ENCODE measurements around the gene MYO18A. TPM values are rescaled to one million over a fixed set of nuclear protein-coding genes. Genes with fewer than 3 reads are reported as not detected.

MYO18A gene
- total RNA-seq, 1 experiment from 2014 or later, result 8.4 TPM

DNA sequence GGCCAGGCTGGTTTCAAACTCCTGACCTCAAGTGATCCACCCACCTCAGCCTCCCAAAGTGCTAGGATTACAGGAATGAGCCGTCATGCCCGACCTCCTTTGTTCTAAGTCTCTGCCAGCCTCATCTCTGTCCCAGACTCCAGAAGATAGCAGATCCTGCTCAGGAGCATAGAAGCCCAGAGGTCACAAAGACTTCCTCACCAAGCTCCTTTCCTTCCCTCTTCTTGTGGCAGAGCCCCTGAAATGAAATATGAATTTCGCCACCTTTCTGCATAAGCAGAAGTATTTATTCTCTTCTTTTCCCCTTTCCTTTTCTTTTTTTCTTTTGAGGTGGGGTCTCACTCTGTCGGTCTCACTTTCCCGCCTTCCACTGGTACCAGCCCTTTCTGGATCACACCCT, 148.7 kb downstream of the MYO18A start:
- DNase-seq (ENCODE audit: low spot score), result no peak

DNA sequence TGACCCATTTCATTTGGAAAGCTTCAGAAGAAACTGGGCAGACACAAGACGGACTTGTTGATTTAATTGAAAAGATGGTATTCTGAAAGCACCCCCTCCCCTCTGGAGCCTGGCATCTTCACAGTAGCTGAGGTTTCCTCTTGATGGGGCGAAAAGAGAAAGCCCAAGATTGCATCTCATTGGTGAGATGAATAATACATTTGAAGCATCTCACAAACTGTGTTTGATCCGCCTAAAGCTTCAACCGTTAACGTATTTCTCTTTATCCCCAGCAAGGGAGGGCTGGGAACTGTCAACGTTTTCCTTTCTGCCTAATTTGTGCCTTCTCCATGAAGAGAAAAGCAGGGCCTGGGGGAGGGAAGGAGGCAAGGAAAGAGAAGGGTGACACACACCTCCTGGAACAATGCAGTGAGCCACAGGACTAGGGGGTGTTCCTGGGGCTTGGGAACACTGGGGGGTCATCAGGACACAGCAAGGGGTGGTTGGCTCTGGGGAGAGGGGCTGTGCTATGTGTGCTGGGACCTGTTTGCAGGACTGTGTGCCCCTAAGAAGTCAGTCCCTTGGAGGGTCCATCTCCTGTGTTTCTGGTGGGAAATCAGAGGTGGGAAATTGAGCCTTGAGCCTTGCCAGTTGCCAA, 155.8 kb downstream of the MYO18A start:
- DNase-seq (ENCODE audit: low spot score), result no peak

DNA sequence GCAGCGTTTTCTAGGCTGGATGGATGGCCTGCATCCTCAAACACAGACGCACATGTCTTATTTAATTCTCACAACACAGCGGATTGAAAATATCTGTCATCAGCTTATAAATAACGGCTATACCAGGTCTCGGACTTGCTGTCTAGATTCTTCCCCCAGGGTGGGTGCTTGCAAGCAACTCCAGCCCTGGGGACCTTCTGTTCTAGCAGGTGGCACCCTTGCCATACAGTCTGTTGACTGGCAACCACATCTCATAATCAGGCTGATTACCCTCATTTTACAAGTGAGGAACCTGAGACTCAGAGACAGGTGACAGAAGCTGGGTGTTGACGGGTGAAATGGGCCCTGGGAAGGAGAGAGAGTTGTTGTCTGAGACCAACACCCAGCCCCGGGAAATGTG, 158.1 kb downstream of the MYO18A start:
- no peak for DNase-seq (ENCODE audit: low spot score)

DNA sequence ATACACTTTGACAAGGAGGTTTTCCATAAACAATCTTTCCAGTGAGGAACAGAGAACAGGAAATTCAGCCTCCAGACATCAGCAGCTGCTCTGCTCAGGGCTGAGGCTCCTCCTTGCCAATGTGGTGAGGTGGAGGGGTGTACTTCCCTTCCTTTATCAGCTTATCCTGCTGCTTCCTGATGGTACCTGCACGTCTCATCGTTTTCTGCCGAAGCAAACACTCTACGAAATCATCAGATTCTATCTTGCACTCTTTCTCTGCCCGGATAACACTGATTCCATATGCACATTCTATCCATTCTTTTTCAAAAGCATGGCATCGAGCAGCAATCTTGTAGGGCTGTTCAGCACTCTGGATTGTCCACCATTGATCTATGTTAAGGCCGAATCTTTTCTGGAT, 159.0 kb downstream of the MYO18A start:
- no peak for DNase-seq (ENCODE audit: low spot score)

Other genes starting within 250 kb of the MYO18A start
- 11.3 and 20.3 TPM in 2 replicates for gene PHF12, start 228.9 kb downstream of the MYO18A start, total RNA-seq (2014; rRNA removed; shearing (Covaris generic))
- gene SEZ6, start 174.4 kb downstream of the MYO18A start, total RNA-seq (2014; rRNA removed; shearing (Covaris generic)), result not detected in 2 replicates
- gene PIPOX, start 137.3 kb downstream of the MYO18A start, total RNA-seq (2014; rRNA removed; shearing (Covaris generic)), result 0.23 and 0.58 TPM in 2 replicates
- gene CRYBA1, start 66.5 kb upstream of the MYO18A start, total RNA-seq (2014; rRNA removed; shearing (Covaris generic)), result not detected in 2 replicates
- 17.3 and 28.4 TPM in 2 replicates for gene NUFIP2, start 113.8 kb upstream of the MYO18A start, total RNA-seq (2014; rRNA removed; shearing (Covaris generic))
- 16.0 and 23.9 TPM in 2 replicates for gene TAOK1, start 210.0 kb upstream of the MYO18A start, total RNA-seq (2014; rRNA removed; shearing (Covaris generic))

Data from H4 (cell line).